ENCODE data around the gene SLC7A9.

SLC7A9 gene

DNA sequence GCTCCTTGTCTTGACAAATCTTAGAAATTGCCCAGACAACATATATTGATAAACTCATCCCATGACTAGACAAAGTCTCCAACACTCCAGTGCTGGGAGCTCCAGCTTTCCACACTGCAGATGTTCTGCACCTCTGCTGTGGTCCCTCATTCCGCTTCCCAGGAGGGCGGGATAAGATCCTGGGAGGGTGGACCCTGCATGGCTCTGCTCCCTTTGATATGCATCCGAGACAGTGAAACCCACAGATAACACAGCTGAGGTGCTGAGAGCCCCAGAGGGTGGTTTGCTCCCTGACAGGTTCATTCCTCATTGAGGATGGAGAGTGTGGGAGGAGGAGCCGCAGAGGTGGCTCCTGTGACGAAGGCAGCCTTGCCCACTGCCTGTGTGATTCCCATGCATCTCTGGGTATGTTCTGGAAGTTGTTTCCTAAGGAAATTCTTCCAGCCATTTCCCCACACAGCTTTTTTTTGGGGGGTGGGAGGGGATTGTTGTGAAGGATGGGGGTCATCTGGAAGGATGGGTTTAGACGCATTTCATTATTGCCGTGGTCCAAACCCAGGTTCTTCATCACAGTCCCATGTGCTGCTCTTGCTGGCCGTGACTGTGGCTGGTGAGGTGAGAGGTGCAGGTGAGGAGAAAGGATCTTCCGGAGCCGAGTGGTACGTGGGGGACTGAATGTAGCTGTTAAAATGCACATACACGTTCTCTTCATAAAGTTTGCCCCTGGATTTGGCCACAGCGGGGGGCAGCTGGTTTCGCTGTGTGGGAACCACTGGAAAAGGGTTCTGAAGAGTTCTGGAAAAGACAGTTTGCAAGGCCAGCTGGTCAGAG is 46.4 kb downstream of the SLC7A9 start:
- no peak for DNase-seq (ENCODE audit: low read depth, low spot score)
- TF ChIP-seq FOXP2 (optimal IDR thresholded peaks at IDR 0.05; ENCODE audit: control extremely low read depth, extremely low read length, insufficient read depth) = no peak
- H3K36me3 ChIP-seq (ENCODE audit: insufficient read depth, low read length) = no peaks in the 10 kb centered on the region
- no peak overlapping the region for H3K4me3 ChIP-seq
- no peak overlapping the region for H3K9ac ChIP-seq (ENCODE audit: insufficient read length)
- no peaks in the 10 kb centered on the region for H3K9me3 ChIP-seq (ENCODE audit: low read depth, low read length)
- H3K27ac ChIP-seq = no peak overlapping the region

GRCh38 chr19:32819419-32820400 is 49.9 kb downstream of the SLC7A9 start:
- TF ChIP-seq EZH2 (IDR thresholded peaks at IDR 0.05) (no peak), POLR2AphosphoS5 (IDR thresholded peaks at IDR 0.05; ENCODE audit: borderline replicate concordance, low read depth, low read length) (no peak), FOXP2 (optimal IDR thresholded peaks at IDR 0.05; ENCODE audit: control extremely low read depth, extremely low read length, insufficient read depth) (no peak)
- no peak for DNase-seq (ENCODE audit: low read depth, low spot score)
- no peak overlapping the region for H3K9ac ChIP-seq (ENCODE audit: insufficient read length)

DNA sequence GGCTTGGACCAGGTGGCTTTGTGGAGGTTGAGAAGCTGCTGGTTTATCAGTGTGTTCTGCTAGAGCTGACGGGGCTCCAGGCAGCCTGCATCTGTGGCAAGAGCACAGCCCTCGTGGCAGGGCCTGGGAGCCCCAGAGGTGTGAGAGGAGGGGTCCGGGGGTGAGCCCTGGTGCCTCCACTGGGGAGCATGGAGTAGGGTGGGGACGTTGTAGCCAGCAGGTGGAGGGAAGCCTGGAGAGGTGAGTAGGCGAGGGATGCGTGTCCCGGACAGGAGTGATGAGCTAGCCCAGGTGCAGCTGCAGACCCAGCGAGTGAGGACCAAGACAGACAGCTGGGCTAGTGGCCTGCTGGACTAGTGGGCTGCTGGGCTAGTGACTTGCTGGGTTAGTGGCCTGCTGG is 51.0 kb downstream of the SLC7A9 start:
- Histone ChIP-seq H3K36me3 (ENCODE audit: insufficient read depth, low read length) (no peaks in the 10 kb centered on the region), H3K9me3 (ENCODE audit: low read depth, low read length) (no peaks in the 10 kb centered on the region), H3K9ac (ENCODE audit: insufficient read length) (no peak overlapping the region), H3K27ac (no peak overlapping the region), H3K4me3 (no peak overlapping the region)
- TF ChIP-seq FOXP2 (optimal IDR thresholded peaks at IDR 0.05; ENCODE audit: control extremely low read depth, extremely low read length, insufficient read depth) (no peak), EZH2 (IDR thresholded peaks at IDR 0.05) (no peak), POLR2AphosphoS5 (IDR thresholded peaks at IDR 0.05; ENCODE audit: borderline replicate concordance, low read depth, low read length) (no peak)
- no peak for DNase-seq (ENCODE audit: low read depth, low spot score)

More at GRCh38 chr19:32819419-32820400, 49.9 kb downstream of the SLC7A9 start:
- no peaks in the 10 kb centered on the region for H3K9me3 ChIP-seq (ENCODE audit: low read depth, low read length)
- H3K4me3 ChIP-seq = no peak overlapping the region
- no peaks in the 10 kb centered on the region for H3K36me3 ChIP-seq (ENCODE audit: insufficient read depth, low read length)
- no peak overlapping the region for H3K27ac ChIP-seq

- no peak for DNase-seq (ENCODE audit: low read depth, low spot score)
- H3K27ac ChIP-seq = no peak overlapping the region
- H3K9me3 ChIP-seq (ENCODE audit: low read depth, low read length) = no peaks in the 10 kb centered on the region
- no peak overlapping the region for H3K9ac ChIP-seq (ENCODE audit: insufficient read length)
- H3K36me3 ChIP-seq (ENCODE audit: insufficient read depth, low read length) = no peaks in the 10 kb centered on the region
- TF ChIP-seq FOXP2 (optimal IDR thresholded peaks at IDR 0.05; ENCODE audit: control extremely low read depth, extremely low read length, insufficient read depth) (no peak), POLR2AphosphoS5 (IDR thresholded peaks at IDR 0.05; ENCODE audit: borderline replicate concordance, low read depth, low read length) (no peak)
- H3K4me3 ChIP-seq = no peak overlapping the region
Measured at GRCh38 chr19:32817569-32818476, 51.7 kb downstream of the SLC7A9 start.

- H3K9me3 ChIP-seq (ENCODE audit: low read depth, low read length) = no peaks in the 10 kb centered on the region
- no peak overlapping the region for H3K27ac ChIP-seq
- H3K36me3 ChIP-seq (ENCODE audit: insufficient read depth, low read length) = no peaks in the 10 kb centered on the region
- no peak overlapping the region for H3K4me3 ChIP-seq
- no peak for DNase-seq (ENCODE audit: low read depth, low spot score)
- no peak overlapping the region for H3K9ac ChIP-seq (ENCODE audit: insufficient read length)
- TF ChIP-seq EZH2 (IDR thresholded peaks at IDR 0.05) (no peak), FOXP2 (optimal IDR thresholded peaks at IDR 0.05; ENCODE audit: control extremely low read depth, extremely low read length, insufficient read depth) (no peak), POLR2AphosphoS5 (IDR thresholded peaks at IDR 0.05; ENCODE audit: borderline replicate concordance, low read depth, low read length) (no peak)
Measured at GRCh38 chr19:32816555-32817099, 52.9 kb downstream of the SLC7A9 start.

- H3K27ac ChIP-seq = no peak overlapping the region
- H3K4me3 ChIP-seq = no peak overlapping the region
- H3K9me3 ChIP-seq (ENCODE audit: low read depth, low read length) = no peaks in the 10 kb centered on the region
- no peak for DNase-seq (ENCODE audit: low read depth, low spot score)
- H3K36me3 ChIP-seq (ENCODE audit: insufficient read depth, low read length) = no peaks in the 10 kb centered on the region
- H3K9ac ChIP-seq (ENCODE audit: insufficient read length) = no peak overlapping the region
- TF ChIP-seq POLR2AphosphoS5 (IDR thresholded peaks at IDR 0.05; ENCODE audit: borderline replicate concordance, low read depth, low read length) = no peak
- no peak for TF ChIP-seq FOXP2 (optimal IDR thresholded peaks at IDR 0.05; ENCODE audit: control extremely low read depth, extremely low read length, insufficient read depth)
- TF ChIP-seq EZH2 (IDR thresholded peaks at IDR 0.05) = no peak
Measured at GRCh38 chr19:32814624-32815023, 54.9 kb downstream of the SLC7A9 start.

- Histone ChIP-seq H3K4me3 (no peak overlapping the region), H3K36me3 (ENCODE audit: insufficient read depth, low read length) (no peaks in the 10 kb centered on the region), H3K9ac (ENCODE audit: insufficient read length) (no peak overlapping the region), H3K9me3 (ENCODE audit: low read depth, low read length) (no peaks in the 10 kb centered on the region), H3K27ac (no peak overlapping the region)
- DNase-seq (ENCODE audit: low read depth, low spot score) = no peak
- no peak for TF ChIP-seq FOXP2 (optimal IDR thresholded peaks at IDR 0.05; ENCODE audit: control extremely low read depth, extremely low read length, insufficient read depth)
- no peak for TF ChIP-seq POLR2AphosphoS5 (IDR thresholded peaks at IDR 0.05; ENCODE audit: borderline replicate concordance, low read depth, low read length)
- no peak for TF ChIP-seq EZH2 (IDR thresholded peaks at IDR 0.05)
Measured at GRCh38 chr19:32813862-32814425, 55.6 kb downstream of the SLC7A9 start.

Measured in SK-N-MC (cell line).